GM21390 (cell line): ENCODE data around the gene SIX5.
"Not testable (repeated sequence)": the region's sequence is repeated elsewhere in the genome, so short reads cannot be mapped to it uniquely, and the experiment has no call there.

ENCODE experiments used
- ATAC-seq: cut with Tn5 transposase; IDR thresholded peaks from one replicate; pipeline ENCODE4 v1.9.1; 2021; ENCODE audit not compliant: unreplicated experiment

SIX5 gene

GRCh38 chr19:45768984-45769782, at the start of gene SIX5:
TSS of gene SIX5 (minus strand) at chr19:45769252. CDS start at chr19:45768844, 408 bp downstream.
- peak; percentile 41 for ATAC-seq

- no peak for ATAC-seq
Observed at GRCh38 chr19:45817725-45818301, 48.8 kb upstream of the SIX5 start.

GRCh38 chr19:45817010-45817724, 48.1 kb upstream of the SIX5 start:
- ATAC-seq = peak; percentile 76

GRCh38 chr19:45816236-45817009, 47.4 kb upstream of the SIX5 start:
- no peak for ATAC-seq

- ATAC-seq = no peak
Observed at GRCh38 chr19:45815481-45816216, 46.6 kb upstream of the SIX5 start.

GRCh38 chr19:45814851-45815480, 45.9 kb upstream of the SIX5 start, which contains the start of gene RSPH6A:
TSS of gene RSPH6A (minus strand) at chr19:45815308. CDS start at chr19:45815176, 132 bp downstream.
- ATAC-seq = no peak

- no peak for ATAC-seq
Observed at GRCh38 chr19:45814166-45814780, 45.2 kb upstream of the SIX5 start.

GRCh38 chr19:45812297-45812696, 43.2 kb upstream of the SIX5 start:
- no peak for ATAC-seq

GRCh38 chr19:45809643-45810159, 40.6 kb upstream of the SIX5 start:
- no peak for ATAC-seq

- no peak for ATAC-seq
Observed at GRCh38 chr19:45805719-45806118, 36.7 kb upstream of the SIX5 start.

GRCh38 chr19:45804959-45805230, 35.8 kb upstream of the SIX5 start:
- no peak for ATAC-seq

- ATAC-seq = no peak
Observed at GRCh38 chr19:45804140-45804958, 35.3 kb upstream of the SIX5 start.

GRCh38 chr19:45801603-45802175, 32.6 kb upstream of the SIX5 start:
- ATAC-seq = no peak

GRCh38 chr19:45800070-45800553, 31.1 kb upstream of the SIX5 start:
- no peak for ATAC-seq

- not testable (repeated sequence) for ATAC-seq
Observed at GRCh38 chr19:45799541-45799940, 30.5 kb upstream of the SIX5 start.

- ATAC-seq = no peak
Observed at GRCh38 chr19:45798995-45799517, 30.0 kb upstream of the SIX5 start.

- ATAC-seq = no peak
Observed at GRCh38 chr19:45794627-45795026, 25.6 kb upstream of the SIX5 start.

- ATAC-seq = no peak
Observed at GRCh38 chr19:45793876-45794275, 24.8 kb upstream of the SIX5 start.
